Activated naive CD4-positive, alpha-beta T cell treated with anti-CD3 and anti-CD28 coated beads for 36 hours (primary cell): ENCODE data around the gene C1QTNF4. TPM values are rescaled to one million over a fixed set of nuclear protein-coding genes. Genes with fewer than 3 reads are reported as not detected.

Source experiments
- CTCF ChIA-PET: fragments of 350-600 bp; sonication (Branson Sonifier 250); formaldehyde crosslinking; loops from one replicate; lab custom pipeline; 2021; ENCODE audit warnings: antibody characterized with exemption; lab: Charles Lee
- DNase-seq: peaks from one replicate; pipeline ENCODE4 v3.0.0-alpha.2; 2020
- H3K27ac Mint-ChIP-seq: one replicate; pipeline ENCODE4 v1.8.0; 2021; ENCODE audit warnings: mild to moderate bottlenecking, mixed read lengths
- H3K27me3 Mint-ChIP-seq: one replicate; pipeline ENCODE4 v1.8.0; 2021; ENCODE audit warnings: low read depth, mixed read lengths
- H3K36me3 Mint-ChIP-seq: one replicate; pipeline ENCODE4 v1.8.0; 2021; ENCODE audit warnings: low read depth, mixed read lengths
- H3K4me1 Mint-ChIP-seq: one replicate; pipeline ENCODE4 v1.8.0; 2021; ENCODE audit warnings: low read depth, mixed read lengths
- H3K4me3 Mint-ChIP-seq: one replicate; pipeline ENCODE4 v1.8.0; 2021; ENCODE audit warnings: mild to moderate bottlenecking, moderate library complexity, mixed read lengths
- H3K9me3 Mint-ChIP-seq: one replicate; pipeline ENCODE4 v1.8.0; 2021; ENCODE audit warnings: mixed read lengths
- intact Hi-C: fragments of 100-400 bp; cut with micrococcal nuclease; formaldehyde crosslinking; loops from one replicate; pipeline ENCODE4 v1.15.1; 2023
- total RNA-seq, 2 experiments: library from RNA; stranded (reverse); gene quantifications; one replicate each; pipeline ENCODE4 v1.2.3, GENCODE V29; 2021

Gene C1QTNF4
- total RNA-seq, 2 experiments from 2014 or later: not detected

- Mint-ChIP-seq H3K27ac (peak overlapping the region; percentile 91), H3K27me3 (no peaks in the 10 kb centered on the region), H3K9me3 (no peaks in the 10 kb centered on the region), H3K4me3 (no peak overlapping the region), H3K36me3 (peaks cover 15% of the 10 kb centered on the region), H3K4me1 (peaks cover 71% of the 10 kb centered on the region)
- CTCF ChIA-PET: interaction anchor here (1.4 to 3.9 kb wide), 3 partner anchors 12 to 313 kb away, joined by 4 to 23 read pairs (median 4); partner anchors contain the start of gene CELF1
- intact Hi-C loops: loop anchor here (1.0 kb wide), 6 partner anchors 13 to 228 kb away; partner anchors contain the start of gene FNBP4
- DNase-seq: no peak
Measured at GRCh38 chr11:47539681-47540039, 54.6 kb downstream of the C1QTNF4 start.

Other genes starting within 250 kb of the C1QTNF4 start
- gene MYBPC3, start 241.7 kb downstream of the C1QTNF4 start, total RNA-seq: not detected
- not detected for gene SPI1, start 215.9 kb downstream of the C1QTNF4 start, total RNA-seq
- gene SLC39A13, start 185.8 kb downstream of the C1QTNF4 start, total RNA-seq: 1 to 10 TPM; 9.2 TPM
- gene PSMC3, start 168.0 kb downstream of the C1QTNF4 start, total RNA-seq: 100 to 1,000 TPM; 127 to 129 TPM
- not detected for gene RAPSN, start 145.3 kb downstream of the C1QTNF4 start, total RNA-seq
- gene CELF1, start 41.3 kb downstream of the C1QTNF4 start, total RNA-seq: 100 to 1,000 TPM; 104 to 105 TPM
- 10 to 100 TPM; 46.9 to 49.2 TPM for gene PTPMT1, start 28.8 kb downstream of the C1QTNF4 start, total RNA-seq
- gene KBTBD4, start 15.4 kb downstream of the C1QTNF4 start, total RNA-seq: 10 to 100 TPM; 13.8 to 15.4 TPM
- 100 to 1,000 TPM; 123 to 124 TPM for gene NDUFS3, start 15.3 kb downstream of the C1QTNF4 start, total RNA-seq
- gene FAM180B, start 7.7 kb downstream of the C1QTNF4 start, total RNA-seq: not detected
- 10 to 100 TPM; 93.7 to 95.1 TPM for gene MTCH2, start 48.1 kb upstream of the C1QTNF4 start, total RNA-seq
- gene AGBL2, start 121.0 kb upstream of the C1QTNF4 start, total RNA-seq: 1 to 10 TPM; 1.3 to 2.2 TPM
- gene FNBP4, start 172.9 kb upstream of the C1QTNF4 start, total RNA-seq: 100 to 1,000 TPM; 123 to 127 TPM